HepG2 (cell line): ENCODE results near the gene GADD45G. TPM values are rescaled to one million over a fixed set of nuclear protein-coding genes. Genes with fewer than 3 reads are reported as not detected.

ENCODE experiments used
- ATAD3A ChIP-seq: sonication (generic); formaldehyde crosslinking; IDR thresholded peaks from 2 replicates; pipeline ENCODE4 v1.4.0; 2020; ENCODE audit warnings: missing genetic modification reagents
- ATF3 ChIP-seq: sonication (generic); formaldehyde crosslinking; IDR thresholded peaks from 2 replicates; pipeline ENCODE4 v1.4.0; 2020; ENCODE audit warnings: missing genetic modification reagents
- DBP ChIP-seq: sonication (generic); formaldehyde crosslinking; IDR thresholded peaks from 2 replicates; pipeline ENCODE4 v1.4.0; 2020; ENCODE audit warnings: missing genetic modification reagents; ENCODE audit errors: not compliant biosample characterization
- HHEX ChIP-seq: IDR thresholded peaks from 2 replicates; pipeline ENCODE4 v1.6.1; 2016; ENCODE audit warnings: control low read depth
- MATR3 ChIP-seq: sonication (generic); formaldehyde crosslinking; IDR thresholded peaks from 2 replicates; pipeline ENCODE4 v1.4.0; 2020; ENCODE audit warnings: missing genetic modification reagents
- MXI1 ChIP-seq: IDR thresholded peaks from 3 replicates; pipeline ENCODE4 v1.6.1; 2012; ENCODE audit warnings: low read depth, low read length, inconsistent platforms, borderline replicate concordance
- NCOA2 ChIP-seq: sonication (generic); formaldehyde crosslinking; IDR thresholded peaks from 2 replicates; pipeline ENCODE4 v1.8.0; 2022; ENCODE audit warnings: inconsistent platforms
- PBX3 ChIP-seq: sonication (generic); formaldehyde crosslinking; IDR thresholded peaks from 2 replicates; pipeline ENCODE4 v1.8.1; 2023; ENCODE audit warnings: missing genetic modification reagents, inconsistent platforms, borderline replicate concordance
- PHF21A ChIP-seq: sonication (generic); formaldehyde crosslinking; IDR thresholded peaks from 2 replicates; pipeline ENCODE4 v1.5.0; 2020; ENCODE audit warnings: mild to moderate bottlenecking, missing genetic modification reagents
- ZBTB33 ChIP-seq: sonication (generic); formaldehyde crosslinking; IDR thresholded peaks from 2 replicates; pipeline ENCODE4 v1.4.0; 2020; ENCODE audit warnings: missing genetic modification reagents
- ZMYM2 ChIP-seq: sonication (generic); formaldehyde crosslinking; IDR thresholded peaks from 2 replicates; pipeline ENCODE4 v1.8.0; 2022; ENCODE audit warnings: mild to moderate bottlenecking, missing genetic modification reagents
- ZMYM3 ChIP-seq: sonication (generic); formaldehyde crosslinking; IDR thresholded peaks from 2 replicates; pipeline ENCODE4 v1.5.1; 2020; ENCODE audit warnings: mild to moderate bottlenecking, missing genetic modification reagents
- ZNF20 ChIP-seq: sonication (generic); formaldehyde crosslinking; IDR thresholded peaks from 2 replicates; pipeline ENCODE4 v1.4.0; 2020; ENCODE audit warnings: mild to moderate bottlenecking, moderate library complexity, missing genetic modification reagents
- ZNF205 ChIP-seq: IDR thresholded peaks from 2 replicates; pipeline ENCODE4 v1.6.1; 2018; ENCODE audit warnings: missing biosample characterization, missing genetic modification reagents
- ZNF33B ChIP-seq: sonication (generic); formaldehyde crosslinking; IDR thresholded peaks from 2 replicates; pipeline ENCODE4 v1.5.1; 2020; ENCODE audit warnings: mild to moderate bottlenecking, missing genetic modification reagents
- ZNF761 ChIP-seq: sonication (generic); formaldehyde crosslinking; conservative IDR thresholded peaks from 2 replicates; pipeline ENCODE4 v1.4.0; 2020; ENCODE audit warnings: mild to moderate bottlenecking, missing genetic modification reagents
- ZNF800 ChIP-seq: sonication (generic); formaldehyde crosslinking; IDR thresholded peaks from 2 replicates; pipeline ENCODE4 v1.4.0; 2020; ENCODE audit warnings: missing genetic modification reagents
- ZSCAN21 ChIP-seq: sonication (generic); formaldehyde crosslinking; IDR thresholded peaks from 2 replicates; pipeline ENCODE4 v1.8.0; 2022; ENCODE audit warnings: mild to moderate bottlenecking, missing genetic modification reagents, moderate library complexity, borderline replicate concordance
- ZSCAN31 ChIP-seq: sonication (generic); formaldehyde crosslinking; IDR thresholded peaks from 2 replicates; pipeline ENCODE4 v1.5.0; 2020; ENCODE audit warnings: low read depth, mild to moderate bottlenecking, missing genetic modification reagents
- polyA plus RNA-seq, 8 experiments: library from polyadenylated mRNA; depleted of rRNA in 3 of 8; stranded (reverse) in 7 of 8; unstranded in 1 of 8; fragments of >200 nt; fragmentation: Illumina TruSeq in 4 of 8; extraction: Trizol in 4 of 8; gene quantifications; 2 replicates each; pipeline versions ENCODE4 v1.2.1 to v1.2.3, GENCODE V29; 2011 to 2016; ENCODE audit warnings: low read depth in 4 of 8, missing spikeins in 1 of 8, mixed read lengths in 1 of 8; ENCODE audit not compliant: insufficient read depth in 1 of 8
- total RNA-seq, 5 experiments: library from RNA; depleted of rRNA; stranded (reverse); fragments of >200 nt; fragmentation: Illumina TruSeq; extraction: Trizol; gene quantifications; 2 replicates each; pipeline ENCODE4 v1.2.3, GENCODE V29; 2016; ENCODE audit warnings: low read depth in 1 of 5

GADD45G gene
- total and polyA plus RNA-seq, 2 of the 13 experiments (the other 11 are each of a cell fraction or from before 2014, with no cell fraction given) = not detected

- TF ChIP-seq DBP (CRISPR knock-in tag) = no peak
- TF ChIP-seq NCOA2 (CRISPR knock-in tag) = peak; percentile 92
- no peak for TF ChIP-seq ZSCAN31 (CRISPR knock-in tag)
- no peak for TF ChIP-seq ZNF33B (CRISPR knock-in tag)
- peak; percentile 8 for TF ChIP-seq ZMYM3
- 0 out of 2 replicates have a peak, but pooled peaks have one; percentile 6 for TF ChIP-seq ATF3
- 0 out of 2 replicates have a peak, but pooled peaks have one; percentile 67 for TF ChIP-seq ZSCAN21 (CRISPR knock-in tag)
- peak; percentile 66; the same call in 2 of the 3 replicates for TF ChIP-seq MXI1
- 0 out of 2 replicates have a peak, but pooled peaks have one; percentile 32 for TF ChIP-seq ZNF800
- 0 out of 2 replicates have a peak, but pooled peaks have one; percentile 50 for TF ChIP-seq ZBTB33 (CRISPR knock-in tag)
- TF ChIP-seq PBX3 (CRISPR knock-in tag) = no peak
- TF ChIP-seq PHF21A = peak; percentile 87
- no peak for TF ChIP-seq MATR3 (CRISPR knock-in tag)
- TF ChIP-seq ATAD3A (CRISPR knock-in tag) = no peak
- TF ChIP-seq HHEX = peak; percentile 97
- TF ChIP-seq ZNF205 (CRISPR knock-in tag) = 0 out of 2 replicates have a peak, but pooled peaks have one; percentile 52
- TF ChIP-seq ZNF20 (CRISPR knock-in tag) = no peak
- TF ChIP-seq ZNF761 (CRISPR knock-in tag) = no peak
- TF ChIP-seq ZMYM2 (CRISPR knock-in tag) = peak; percentile 50; the same call in 1 of the 2 replicates
These were observed 43.6 kb downstream of the GADD45G start (continued) for GRCh38 chr9:89648247-89649000.
